ENCODE results near the gene CALN1.

CALN1 gene

GRCh38 chr7:71808115-71808514 is 604.0 kb downstream of the CALN1 start:
- DNase-seq (ENCODE audit: low spot score) (no peak), FAIRE-seq (no peak)

GRCh38 chr7:71804256-71804655 is 607.9 kb downstream of the CALN1 start:
- no peak for DNase-seq (ENCODE audit: low spot score)
- no peak for FAIRE-seq

GRCh38 chr7:71801976-71802375 is 610.2 kb downstream of the CALN1 start:
- FAIRE-seq = no peak
- peak; percentile 29 for DNase-seq (ENCODE audit: low spot score)

- DNase-seq (ENCODE audit: low spot score) (no peak), FAIRE-seq (no peak)
Observed at GRCh38 chr7:71800321-71800720, 611.8 kb downstream of the CALN1 start.

- FAIRE-seq (no peak), DNase-seq (ENCODE audit: low spot score) (no peak)
Observed at GRCh38 chr7:71795410-71795809, 616.7 kb downstream of the CALN1 start.

- DNase-seq (ENCODE audit: low spot score) (peak; percentile 37), FAIRE-seq (no peak)
Observed at GRCh38 chr7:71793251-71793650, 618.9 kb downstream of the CALN1 start.

GRCh38 chr7:71787513-71787912 is 624.6 kb downstream of the CALN1 start:
- DNase-seq (ENCODE audit: low spot score) (no peak), FAIRE-seq (no peak)

- no peak for DNase-seq (ENCODE audit: low spot score)
- no peak for FAIRE-seq
Observed at GRCh38 chr7:71785216-71785615, 626.9 kb downstream of the CALN1 start.

GRCh38 chr7:71784781-71785180 is 627.4 kb downstream of the CALN1 start:
- FAIRE-seq = no peak
- DNase-seq (ENCODE audit: low spot score) = no peak

GRCh38 chr7:71784180-71784579 is 628.0 kb downstream of the CALN1 start:
- DNase-seq (ENCODE audit: low spot score) = no peak
- FAIRE-seq = no peak

- FAIRE-seq (no peak), DNase-seq (ENCODE audit: low spot score) (no peak)
Observed at GRCh38 chr7:71783779-71784178, 628.4 kb downstream of the CALN1 start.

GRCh38 chr7:71782051-71782450 is 630.1 kb downstream of the CALN1 start:
- DNase-seq (ENCODE audit: low spot score) = no peak
- FAIRE-seq = no peak

- no peak for DNase-seq (ENCODE audit: low spot score)
- FAIRE-seq = no peak
Observed at GRCh38 chr7:71780282-71780681, 631.9 kb downstream of the CALN1 start.

GRCh38 chr7:71777278-71777677 is 634.9 kb downstream of the CALN1 start:
- FAIRE-seq = no peak

GRCh38 chr7:71776726-71777125 is 635.4 kb downstream of the CALN1 start:
- no peak for FAIRE-seq
- DNase-seq (ENCODE audit: low spot score) = no peak

More at GRCh38 chr7:71777278-71777677, 634.9 kb downstream of the CALN1 start:
- no peak for DNase-seq (ENCODE audit: low spot score)

- no peak for FAIRE-seq
Observed at GRCh38 chr7:71775648-71776047, 636.5 kb downstream of the CALN1 start.

GRCh38 chr7:71772779-71773178 is 639.4 kb downstream of the CALN1 start:
- no peak for DNase-seq (ENCODE audit: low spot score)
- no peak for FAIRE-seq

More at GRCh38 chr7:71775648-71776047, 636.5 kb downstream of the CALN1 start:
- DNase-seq (ENCODE audit: low spot score) = peak; percentile 81

- FAIRE-seq (no peak), DNase-seq (ENCODE audit: low spot score) (peak; percentile 69)
Observed at GRCh38 chr7:71770269-71770907, 641.8 kb downstream of the CALN1 start.

GRCh38 chr7:71769326-71769725 is 642.8 kb downstream of the CALN1 start:
- DNase-seq (ENCODE audit: low spot score) = no peak
- no peak for FAIRE-seq

- no peak for DNase-seq (ENCODE audit: low spot score)
- FAIRE-seq = no peak
Observed at GRCh38 chr7:71768450-71768849, 643.7 kb downstream of the CALN1 start.

- DNase-seq (ENCODE audit: low spot score) = no peak
- FAIRE-seq = no peak
Observed at GRCh38 chr7:71766016-71766415, 646.1 kb downstream of the CALN1 start.

- FAIRE-seq (no peak), DNase-seq (ENCODE audit: low spot score) (no peak)
Observed at GRCh38 chr7:71761336-71761735, 650.8 kb downstream of the CALN1 start.

GRCh38 chr7:71754828-71755227 is 657.3 kb downstream of the CALN1 start:
- FAIRE-seq (no peak), DNase-seq (ENCODE audit: low spot score) (no peak)

Measured in urothelium cell line (cell line).